Measurements from ENCODE around the gene SLC24A1.

Gene SLC24A1

GRCh38 chr15:65618560-65619109, 3.1 kb upstream of the SLC24A1 start:
- no peak for DNase-seq

- no peak for DNase-seq
These were observed 2.0 kb upstream of the SLC24A1 start for GRCh38 chr15:65619626-65620290.

- DNase-seq = no peak
These were observed 905 bp upstream of the SLC24A1 start for GRCh38 chr15:65620833-65621232.

GRCh38 chr15:65623103-65623502, 1.4 kb downstream of the SLC24A1 start:
- DNase-seq = no peak

GRCh38 chr15:65626856-65627255, 5.1 kb downstream of the SLC24A1 start:
- DNase-seq = no peak

- DNase-seq = no peak
These were observed 7.8 kb downstream of the SLC24A1 start for GRCh38 chr15:65629548-65629947.

- no peak for DNase-seq
These were observed 9.0 kb downstream of the SLC24A1 start for GRCh38 chr15:65630760-65631159.

GRCh38 chr15:65631503-65631902, 9.8 kb downstream of the SLC24A1 start:
- no peak for DNase-seq

GRCh38 chr15:65632780-65633375, 11.1 kb downstream of the SLC24A1 start:
- DNase-seq = no peak

GRCh38 chr15:65633752-65634151, 12.0 kb downstream of the SLC24A1 start:
- no peak for DNase-seq

GRCh38 chr15:65634356-65634755, 12.6 kb downstream of the SLC24A1 start:
- DNase-seq = peak in 2 of 4 experiments; percentile 17 to 36

GRCh38 chr15:65638109-65638508, 16.4 kb downstream of the SLC24A1 start:
- no peak for DNase-seq

- DNase-seq = peak; percentile 59 to 89 (median 72)
These were observed 16.9 kb downstream of the SLC24A1 start for GRCh38 chr15:65638681-65639089.

GRCh38 chr15:65639509-65639908, 17.8 kb downstream of the SLC24A1 start:
- no peak for DNase-seq

- DNase-seq = no peak
These were observed 20.2 kb downstream of the SLC24A1 start for GRCh38 chr15:65641768-65642475.

- DNase-seq = no peak
These were observed 20.9 kb downstream of the SLC24A1 start for GRCh38 chr15:65642594-65642993.

- DNase-seq = no peak
These were observed 22.5 kb downstream of the SLC24A1 start for GRCh38 chr15:65644282-65644681.

- DNase-seq = no peak
These were observed 23.7 kb downstream of the SLC24A1 start for GRCh38 chr15:65645392-65645791.

- DNase-seq = no peak
These were observed 24.7 kb downstream of the SLC24A1 start for GRCh38 chr15:65646486-65646885.

- no peak for DNase-seq
These were observed 28.7 kb downstream of the SLC24A1 start for GRCh38 chr15:65650312-65651041.

GRCh38 chr15:65651042-65651322, 29.2 kb downstream of the SLC24A1 start:
- no peak for DNase-seq

GRCh38 chr15:65651831-65652749, 30.4 kb downstream of the SLC24A1 start:
- no peak for DNase-seq

Measured in suppressor macrophage (primary cell).